Epidermal melanocyte (primary cell): Measurements from ENCODE around the gene RAB21.

ENCODE experiments used
- DNase-seq: peaks from one replicate; pipeline ENCODE4 v3.0.0; 2011; ENCODE audit warnings: low spot score; ENCODE audit not compliant: insufficient read length

Gene RAB21

GRCh38 chr12:71754461-71755145 lies at the start of gene RAB21:
Gene RAB21, plus strand, starts transcription at chr12:71754863. Its CDS starts 267 bp downstream, at chr12:71755130.
- DNase-seq = peak; percentile 96

- DNase-seq = no peak
These were observed 49.7 kb upstream of the RAB21 start for GRCh38 chr12:71704920-71705319.

- DNase-seq = no peak
These were observed 46.0 kb upstream of the RAB21 start for GRCh38 chr12:71708658-71709057.

GRCh38 chr12:71710276-71711125 lies 44.2 kb upstream of the RAB21 start:
- DNase-seq = no peak

- no peak for DNase-seq
These were observed 36.1 kb upstream of the RAB21 start for GRCh38 chr12:71718611-71719010.

GRCh38 chr12:71719647-71720370 lies 34.9 kb upstream of the RAB21 start:
- DNase-seq = no peak

GRCh38 chr12:71721783-71722505 lies 32.7 kb upstream of the RAB21 start:
- DNase-seq = no peak

GRCh38 chr12:71725011-71725410 lies 29.7 kb upstream of the RAB21 start:
- no peak for DNase-seq

- no peak for DNase-seq
These were observed 28.1 kb upstream of the RAB21 start for GRCh38 chr12:71726548-71726947.

GRCh38 chr12:71727958-71728357 lies 26.7 kb upstream of the RAB21 start:
- no peak for DNase-seq

- DNase-seq = no peak
These were observed 23.7 kb upstream of the RAB21 start for GRCh38 chr12:71730936-71731335.

GRCh38 chr12:71731439-71732356 lies 23.0 kb upstream of the RAB21 start:
- DNase-seq = no peak

- no peak for DNase-seq
These were observed 22.3 kb upstream of the RAB21 start for GRCh38 chr12:71732357-71732712.

- no peak for DNase-seq
These were observed 17.5 kb upstream of the RAB21 start for GRCh38 chr12:71737197-71737596.

GRCh38 chr12:71742998-71743397 lies 11.7 kb upstream of the RAB21 start:
- no peak for DNase-seq

GRCh38 chr12:71744522-71745300 lies 10.0 kb upstream of the RAB21 start:
- no peak for DNase-seq

GRCh38 chr12:71746974-71747611 lies 7.6 kb upstream of the RAB21 start:
- peak; percentile 48 for DNase-seq

- DNase-seq = no peak
These were observed 6.4 kb upstream of the RAB21 start for GRCh38 chr12:71748081-71748850.
